Calu3 (cell line): ENCODE results near the gene SON. TPM values are rescaled to one million over a fixed set of nuclear protein-coding genes. Genes with fewer than 3 reads are reported as not detected.

Experiments used
- BruUV-seq: library from RNA; stranded (reverse); fragments of 400-500 nt; replicated peaks from 2 replicates; lab custom pipeline; 2021; lab: Mats Ljungman, UMichigan
- CTCF ChIA-PET: fragments of 300-600 bp; sonication (Branson Sonifier 250); formaldehyde crosslinking; loops from one replicate; lab custom pipeline; 2022; ENCODE audit warnings: antibody characterized with exemption; lab: Charles Lee
- DNase-seq: peaks from one replicate; pipeline ENCODE4 v3.0.0; 2022
- H3K27ac Mint-ChIP-seq: one replicate; pipeline ENCODE4 v1.8.0; 2022; ENCODE audit warnings: mixed read lengths; ENCODE audit not compliant: unreplicated experiment
- H3K27me3 Mint-ChIP-seq: one replicate; pipeline ENCODE4 v1.8.0; 2022; ENCODE audit warnings: mixed read lengths; ENCODE audit not compliant: unreplicated experiment
- H3K36me3 Mint-ChIP-seq: one replicate; pipeline ENCODE4 v1.8.0; 2022; ENCODE audit warnings: mild to moderate bottlenecking, moderate library complexity, mixed read lengths; ENCODE audit not compliant: insufficient read depth, unreplicated experiment
- H3K4me1 Mint-ChIP-seq: one replicate; pipeline ENCODE4 v1.8.0; 2022; ENCODE audit warnings: mild to moderate bottlenecking, low read depth, mixed read lengths; ENCODE audit not compliant: unreplicated experiment
- H3K4me3 Mint-ChIP-seq: one replicate; pipeline ENCODE4 v1.8.0; 2022; ENCODE audit warnings: mild to moderate bottlenecking, low read depth, moderate library complexity, mixed read lengths; ENCODE audit not compliant: unreplicated experiment
- H3K9me3 Mint-ChIP-seq: one replicate; pipeline ENCODE4 v1.8.0; 2022; ENCODE audit warnings: low read depth, mixed read lengths; ENCODE audit not compliant: unreplicated experiment
- CTCF ChIP-seq: fragments of 200-600 bp; IDR thresholded peaks from one replicate; pipeline ENCODE4 v1.8.0; 2022; ENCODE audit warnings: antibody characterized with exemption; ENCODE audit not compliant: unreplicated experiment
- intact Hi-C: fragments of 100-400 bp; cut with micrococcal nuclease; formaldehyde crosslinking; loops from one replicate; pipeline ENCODE4 v1.10.0; 2022; ENCODE audit not compliant: unreplicated experiment
- total RNA-seq: library from RNA; stranded (reverse); gene quantifications from 2 replicates; pipeline ENCODE4 v1.2.3, GENCODE V29; 2022

SON gene
- total RNA-seq, 1 experiment from 2014 or later: 188 TPM

DNA sequence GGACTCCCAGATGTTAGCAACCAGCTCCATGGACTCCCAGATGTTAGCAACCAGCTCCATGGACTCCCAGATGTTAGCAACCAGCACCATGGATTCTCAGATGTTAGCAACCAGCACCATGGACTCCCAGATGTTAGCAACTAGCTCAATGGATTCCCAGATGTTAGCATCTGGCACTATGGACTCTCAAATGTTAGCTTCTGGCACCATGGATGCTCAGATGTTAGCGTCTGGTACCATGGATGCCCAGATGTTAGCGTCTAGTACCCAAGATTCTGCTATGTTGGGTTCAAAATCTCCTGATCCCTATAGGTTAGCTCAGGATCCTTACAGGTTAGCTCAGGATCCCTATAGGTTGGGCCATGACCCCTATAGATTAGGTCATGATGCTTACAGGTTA lies 8.8 kb downstream of the SON start:
- no peak for TF ChIP-seq CTCF
- intact Hi-C loops: no loop called here
- peaks cover 9% of the 10 kb centered on the region for H3K4me1 Mint-ChIP-seq
- peaks cover 68% of the 10 kb centered on the region for H3K36me3 Mint-ChIP-seq
- CTCF ChIA-PET: no interaction called here
- BruUV-seq: no TSS peak
- no peak overlapping the region for H3K4me3 Mint-ChIP-seq
- H3K27ac Mint-ChIP-seq: no peak overlapping the region
- H3K27me3 Mint-ChIP-seq: no peaks in the 10 kb centered on the region
- no peaks in the 10 kb centered on the region for H3K9me3 Mint-ChIP-seq
- no peak for DNase-seq

DNA sequence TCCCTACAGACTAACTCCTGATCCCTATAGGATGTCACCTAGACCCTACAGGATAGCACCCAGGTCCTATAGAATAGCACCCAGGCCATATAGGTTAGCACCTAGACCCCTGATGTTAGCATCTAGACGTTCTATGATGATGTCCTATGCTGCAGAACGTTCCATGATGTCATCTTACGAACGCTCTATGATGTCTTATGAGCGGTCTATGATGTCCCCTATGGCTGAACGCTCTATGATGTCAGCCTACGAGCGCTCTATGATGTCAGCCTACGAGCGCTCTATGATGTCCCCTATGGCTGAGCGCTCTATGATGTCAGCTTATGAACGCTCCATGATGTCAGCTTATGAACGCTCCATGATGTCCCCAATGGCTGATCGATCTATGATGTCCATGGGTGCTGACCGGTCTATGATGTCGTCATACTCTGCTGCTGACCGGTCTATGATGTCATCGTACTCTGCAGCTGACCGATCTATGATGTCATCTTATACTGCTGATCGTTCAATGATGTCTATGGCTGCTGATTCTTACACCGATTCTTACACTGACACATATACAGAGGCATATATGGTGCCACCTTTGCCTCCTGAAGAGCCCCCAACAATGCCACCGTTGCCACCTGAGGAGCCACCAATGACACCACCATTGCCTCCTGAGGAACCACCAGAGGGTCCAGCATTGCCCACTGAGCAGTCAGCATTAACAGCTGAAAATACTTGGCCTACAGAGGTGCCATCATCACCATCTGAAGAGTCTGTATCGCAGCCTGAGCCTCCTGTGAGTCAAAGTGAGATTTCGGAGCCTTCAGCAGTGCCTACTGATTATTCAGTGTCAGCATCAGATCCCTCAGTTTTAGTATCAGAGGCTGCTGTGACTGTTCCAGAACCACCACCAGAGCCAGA lies 9.5 kb downstream of the SON start:
- TF ChIP-seq CTCF: no peak
- intact Hi-C loops: no loop called here
- Mint-ChIP-seq H3K27me3 (no peaks in the 10 kb centered on the region), H3K4me1 (peaks cover 9% of the 10 kb centered on the region), H3K36me3 (peaks cover 68% of the 10 kb centered on the region), H3K4me3 (no peak overlapping the region), H3K27ac (no peak overlapping the region), H3K9me3 (no peaks in the 10 kb centered on the region)
- CTCF ChIA-PET: no interaction called here
- no peak for DNase-seq
- BruUV-seq: no TSS peak

GRCh38 chr21:33552999-33553598 lies 10.3 kb downstream of the SON start:
- peaks cover 63% of the 10 kb centered on the region for H3K36me3 Mint-ChIP-seq
- CTCF ChIA-PET: no interaction called here
- no peaks in the 10 kb centered on the region for H3K9me3 Mint-ChIP-seq
- H3K27ac Mint-ChIP-seq: no peak overlapping the region
- H3K27me3 Mint-ChIP-seq: no peaks in the 10 kb centered on the region
- H3K4me1 Mint-ChIP-seq: peaks cover 9% of the 10 kb centered on the region
- no peak for DNase-seq
- no peak for TF ChIP-seq CTCF
- BruUV-seq: no TSS peak
- intact Hi-C loops: no loop called here
- no peak overlapping the region for H3K4me3 Mint-ChIP-seq

- TF ChIP-seq CTCF: no peak
- no peak for DNase-seq
- Mint-ChIP-seq H3K9me3 (no peaks in the 10 kb centered on the region), H3K36me3 (peaks cover 62% of the 10 kb centered on the region), H3K27me3 (no peaks in the 10 kb centered on the region), H3K27ac (no peak overlapping the region), H3K4me3 (no peak overlapping the region), H3K4me1 (peaks cover 9% of the 10 kb centered on the region)
- CTCF ChIA-PET: no interaction called here
- intact Hi-C loops: no loop called here
- BruUV-seq: TSS peak; percentile 21
Observed at GRCh38 chr21:33554236-33554981, 11.6 kb downstream of the SON start.
